ENCODE measurements around the gene HHAT. TPM values are rescaled to one million over a fixed set of nuclear protein-coding genes. Genes with fewer than 3 reads are reported as not detected.

HHAT gene
- polyA plus RNA-seq, 2 of the 4 experiments (the other 2 are of a cell fraction) = 3.8 to 4.5 TPM

DNA sequence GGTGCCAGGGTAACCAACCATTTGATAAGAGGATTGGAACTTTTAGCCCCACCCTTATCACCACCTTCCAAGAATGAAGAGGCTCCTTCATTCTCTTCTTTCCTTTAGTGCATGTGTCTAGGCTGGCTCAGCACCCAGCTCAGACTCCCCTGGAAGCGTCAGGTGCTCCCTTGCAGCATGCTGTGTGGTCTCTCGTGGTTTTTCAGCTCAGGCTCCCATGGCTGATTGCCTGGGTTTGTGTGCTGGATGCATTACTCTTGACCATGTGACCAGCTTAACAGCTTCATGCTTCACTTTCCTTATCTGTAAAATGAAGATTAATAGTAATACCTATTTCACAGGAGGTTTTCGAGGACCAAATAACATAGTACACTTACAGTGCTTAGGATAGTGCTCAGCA lies 198.4 kb downstream of the HHAT start (continued):
- TF ChIP-seq, protein P1, sequence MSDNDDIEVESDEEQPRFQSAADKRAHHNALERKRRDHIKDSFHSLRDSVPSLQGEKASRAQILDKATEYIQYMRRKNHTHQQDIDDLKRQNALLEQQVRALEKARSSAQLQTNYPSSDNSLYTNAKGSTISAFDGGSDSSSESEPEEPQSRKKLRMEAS (IDR thresholded peaks at IDR 0.05) = no peak
- no peak for TF ChIP-seq KDM5A (IDR thresholded peaks at IDR 0.05)
- TF ChIP-seq, protein P2, sequence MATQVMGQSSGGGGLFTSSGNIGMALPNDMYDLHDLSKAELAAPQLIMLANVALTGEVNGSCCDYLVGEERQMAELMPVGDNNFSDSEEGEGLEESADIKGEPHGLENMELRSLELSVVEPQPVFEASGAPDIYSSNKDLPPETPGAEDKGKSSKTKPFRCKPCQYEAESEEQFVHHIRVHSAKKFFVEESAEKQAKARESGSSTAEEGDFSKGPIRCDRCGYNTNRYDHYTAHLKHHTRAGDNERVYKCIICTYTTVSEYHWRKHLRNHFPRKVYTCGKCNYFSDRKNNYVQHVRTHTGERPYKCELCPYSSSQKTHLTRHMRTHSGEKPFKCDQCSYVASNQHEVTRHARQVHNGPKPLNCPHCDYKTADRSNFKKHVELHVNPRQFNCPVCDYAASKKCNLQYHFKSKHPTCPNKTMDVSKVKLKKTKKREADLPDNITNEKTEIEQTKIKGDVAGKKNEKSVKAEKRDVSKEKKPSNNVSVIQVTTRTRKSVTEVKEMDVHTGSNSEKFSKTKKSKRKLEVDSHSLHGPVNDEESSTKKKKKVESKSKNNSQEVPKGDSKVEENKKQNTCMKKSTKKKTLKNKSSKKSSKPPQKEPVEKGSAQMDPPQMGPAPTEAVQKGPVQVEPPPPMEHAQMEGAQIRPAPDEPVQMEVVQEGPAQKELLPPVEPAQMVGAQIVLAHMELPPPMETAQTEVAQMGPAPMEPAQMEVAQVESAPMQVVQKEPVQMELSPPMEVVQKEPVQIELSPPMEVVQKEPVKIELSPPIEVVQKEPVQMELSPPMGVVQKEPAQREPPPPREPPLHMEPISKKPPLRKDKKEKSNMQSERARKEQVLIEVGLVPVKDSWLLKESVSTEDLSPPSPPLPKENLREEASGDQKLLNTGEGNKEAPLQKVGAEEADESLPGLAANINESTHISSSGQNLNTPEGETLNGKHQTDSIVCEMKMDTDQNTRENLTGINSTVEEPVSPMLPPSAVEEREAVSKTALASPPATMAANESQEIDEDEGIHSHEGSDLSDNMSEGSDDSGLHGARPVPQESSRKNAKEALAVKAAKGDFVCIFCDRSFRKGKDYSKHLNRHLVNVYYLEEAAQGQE (IDR thresholded peaks at IDR 0.05) = no peak

DNA sequence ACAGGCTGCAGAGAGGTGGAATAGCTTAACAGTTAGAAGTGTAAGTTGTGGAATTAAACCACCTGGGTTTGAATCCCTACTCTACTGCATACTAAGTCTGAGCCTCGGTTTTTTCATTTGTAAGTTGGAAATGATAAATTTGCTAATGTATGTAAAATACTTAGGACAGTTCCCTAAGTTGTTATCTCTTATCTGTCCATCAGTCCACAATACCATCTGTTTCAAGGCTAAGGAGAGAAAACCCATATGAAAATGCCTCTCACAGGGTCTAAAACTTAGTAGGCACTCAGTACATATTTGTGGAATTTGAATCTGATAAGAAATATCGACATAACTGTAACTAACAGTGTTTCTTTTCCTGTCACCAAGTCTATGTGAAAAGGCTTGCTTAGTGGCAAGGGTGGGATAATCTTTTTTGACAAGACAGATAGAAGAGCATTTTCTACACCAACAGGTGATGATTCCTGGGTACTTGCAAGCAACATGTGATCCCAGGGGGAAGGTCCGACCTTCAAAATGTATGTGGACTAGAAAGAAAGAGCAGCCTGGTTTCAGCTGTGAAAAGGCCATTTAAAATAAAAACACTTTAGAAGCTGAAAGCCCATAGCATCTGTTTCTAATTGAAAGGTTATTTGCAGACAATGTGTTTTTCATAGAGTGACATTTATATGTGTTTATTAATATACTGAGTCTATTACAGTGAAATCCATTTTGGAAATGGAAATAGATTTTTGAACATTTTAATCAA lies 202.9 kb downstream of the HHAT start:
- no peak for TF ChIP-seq NR3C1 (IDR thresholded peaks at IDR 0.05)
- no peak for TF ChIP-seq CHD2 (IDR thresholded peaks at IDR 0.05; ENCODE audit: low read length, partially characterized antibody)
- TF ChIP-seq MYC (IDR thresholded peaks at IDR 0.05; ENCODE audit: borderline replicate concordance, low read length) = no peak
- no peak for TF ChIP-seq FOSB (CRISPR knock-in tag; IDR thresholded peaks at IDR 0.05)
- TF ChIP-seq RNF2 (IDR thresholded peaks at IDR 0.05; ENCODE audit: borderline replicate concordance, low read depth) = no peak
- no peak for TF ChIP-seq KDM1A (IDR thresholded peaks at IDR 0.05; ENCODE audit: low read depth)
- TF ChIP-seq KDM5A (IDR thresholded peaks at IDR 0.05) = no peak
- TF ChIP-seq, protein P3, sequence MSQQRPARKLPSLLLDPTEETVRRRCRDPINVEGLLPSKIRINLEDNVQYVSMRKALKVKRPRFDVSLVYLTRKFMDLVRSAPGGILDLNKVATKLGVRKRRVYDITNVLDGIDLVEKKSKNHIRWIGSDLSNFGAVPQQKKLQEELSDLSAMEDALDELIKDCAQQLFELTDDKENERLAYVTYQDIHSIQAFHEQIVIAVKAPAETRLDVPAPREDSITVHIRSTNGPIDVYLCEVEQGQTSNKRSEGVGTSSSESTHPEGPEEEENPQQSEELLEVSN (IDR thresholded peaks at IDR 0.05; ENCODE audit: borderline replicate concordance, low read depth) = no peak
- TF ChIP-seq, protein P4, sequence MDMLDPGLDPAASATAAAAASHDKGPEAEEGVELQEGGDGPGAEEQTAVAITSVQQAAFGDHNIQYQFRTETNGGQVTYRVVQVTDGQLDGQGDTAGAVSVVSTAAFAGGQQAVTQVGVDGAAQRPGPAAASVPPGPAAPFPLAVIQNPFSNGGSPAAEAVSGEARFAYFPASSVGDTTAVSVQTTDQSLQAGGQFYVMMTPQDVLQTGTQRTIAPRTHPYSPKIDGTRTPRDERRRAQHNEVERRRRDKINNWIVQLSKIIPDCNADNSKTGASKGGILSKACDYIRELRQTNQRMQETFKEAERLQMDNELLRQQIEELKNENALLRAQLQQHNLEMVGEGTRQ (IDR thresholded peaks at IDR 0.05) = no peak
- TF ChIP-seq FOSL2 (IDR thresholded peaks at IDR 0.05) = no peak
- no peak for TF ChIP-seq FOSL2 (CRISPR knock-in tag; IDR thresholded peaks at IDR 0.05)
- no peak for TF ChIP-seq JUN (IDR thresholded peaks at IDR 0.05)
- TF ChIP-seq RAD21 (conservative IDR thresholded peaks at IDR 0.05 in 1 of 2, IDR thresholded peaks at IDR 0.05 in 1 of 2) = no peak
- no peak for TF ChIP-seq HOXB13 (CRISPR knock-in tag; IDR thresholded peaks at IDR 0.05; ENCODE audit: low read depth)
- no peak for TF ChIP-seq SMC3 (IDR thresholded peaks at IDR 0.05)
- TF ChIP-seq ZFP36 (IDR thresholded peaks at IDR 0.05; ENCODE audit: borderline replicate concordance, partially characterized antibody) = no peak
- TF ChIP-seq CBX2 (IDR thresholded peaks at IDR 0.05; ENCODE audit: borderline replicate concordance, low read depth) = no peak
- 0 out of 3 replicates have a peak, but pooled peaks cover 1% of the 10 kb centered on the region for H3K4me1 ChIP-seq
- POLR2A ChIA-PET = no interaction called here
- no peak overlapping the region for H3K4me3 ChIP-seq
- CTCF ChIA-PET = interaction anchor here (1.3 kb wide), 1 partner anchor 20 kb away, joined by 3 read pairs; no protein-coding TSS in a partner anchor
- no peak for DNase-seq (ENCODE audit: low read depth in 1 of 2, low spot score in 1 of 2)
- no peak overlapping the region for H3K4me2 ChIP-seq
- ATAC-seq = no peak
- H3K27ac ChIP-seq = no peak overlapping the region
- no peaks in the 10 kb centered on the region for H3K9me3 ChIP-seq
- no peak for FAIRE-seq
- WGBS (ENCODE audit: missing lambda C conversion rate) = 20% methylated on average over 3 of the region's 3 CpGs

DNA sequence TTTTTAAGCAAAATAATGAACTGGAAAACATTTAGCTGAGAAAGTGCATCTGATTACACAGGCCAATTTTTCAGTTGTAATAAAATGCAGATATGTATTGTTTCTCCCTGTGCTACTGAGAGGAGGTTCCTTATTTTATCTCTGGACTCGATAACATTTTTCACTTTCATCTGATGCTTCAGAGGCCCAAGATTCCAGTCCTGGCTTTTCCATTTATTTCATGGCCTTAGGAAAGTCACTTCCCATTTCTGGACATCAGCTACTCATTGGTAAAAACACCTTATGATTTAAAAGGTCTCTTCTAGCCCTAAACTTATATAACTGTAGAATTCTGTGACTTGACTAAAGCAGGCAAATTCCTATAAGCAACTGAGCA lies 203.5 kb downstream of the HHAT start:
- no peak overlapping the region for H3K27ac ChIP-seq
- ATAC-seq (no peak), DNase-seq (ENCODE audit: low read depth in 1 of 2, low spot score in 1 of 2) (no peak), FAIRE-seq (no peak)
- CTCF ChIA-PET = no interaction called here
- POLR2A ChIA-PET = no interaction called here
- H3K4me3 ChIP-seq = no peak overlapping the region
- TF ChIP-seq HOXB13 (CRISPR knock-in tag; IDR thresholded peaks at IDR 0.05; ENCODE audit: low read depth) (no peak), SMC3 (IDR thresholded peaks at IDR 0.05) (no peak), JUNB (IDR thresholded peaks at IDR 0.05) (no peak), RNF2 (IDR thresholded peaks at IDR 0.05; ENCODE audit: borderline replicate concordance, low read depth) (no peak), GATA3 (IDR thresholded peaks at IDR 0.05; ENCODE audit: borderline replicate concordance) (no peak)
- TF ChIP-seq, protein P5, sequence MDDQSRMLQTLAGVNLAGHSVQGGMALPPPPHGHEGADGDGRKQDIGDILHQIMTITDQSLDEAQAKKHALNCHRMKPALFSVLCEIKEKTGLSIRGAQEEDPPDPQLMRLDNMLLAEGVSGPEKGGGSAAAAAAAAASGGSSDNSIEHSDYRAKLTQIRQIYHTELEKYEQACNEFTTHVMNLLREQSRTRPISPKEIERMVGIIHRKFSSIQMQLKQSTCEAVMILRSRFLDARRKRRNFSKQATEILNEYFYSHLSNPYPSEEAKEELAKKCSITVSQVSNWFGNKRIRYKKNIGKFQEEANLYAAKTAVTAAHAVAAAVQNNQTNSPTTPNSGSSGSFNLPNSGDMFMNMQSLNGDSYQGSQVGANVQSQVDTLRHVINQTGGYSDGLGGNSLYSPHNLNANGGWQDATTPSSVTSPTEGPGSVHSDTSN (IDR thresholded peaks at IDR 0.05) = no peak
- H3K4me1 ChIP-seq = 0 out of 3 replicates have a peak, but pooled peaks cover 5% of the 10 kb centered on the region
- 18% methylated on average over 1 of the region's 1 CpG for WGBS (ENCODE audit: missing lambda C conversion rate)
- H3K4me2 ChIP-seq = no peak overlapping the region
- no peaks in the 10 kb centered on the region for H3K9me3 ChIP-seq
